Esophagus mucosa (tissue), 1 donor: ENCODE data around the gene PLIN3. TPM values are rescaled to one million over a fixed set of nuclear protein-coding genes. Genes with fewer than 3 reads are reported as not detected.
"Not testable (repeated sequence)": the region's sequence is repeated elsewhere in the genome, so short reads cannot be mapped to it uniquely, and the experiment has no call there.

Experiments used
- ATAC-seq: fragments of 200-7000 bp; cut with Tn5 transposase; one replicate; pipeline ENCODE4 v1.9.1; 2020
- total RNA-seq: library from RNA; stranded (reverse); gene quantifications from one replicate; pipeline ENCODE4 v1.2.4, GENCODE V29; 2023
- donor health status: DM: yes; HTN: yes; CAD: no.

Gene PLIN3
- 152 TPM for total RNA-seq

GRCh38 chr19:4867534-4868285 lies at the start of gene PLIN3:
Gene PLIN3 (minus strand): TSS chr19:4867667. CDS start chr19:4861394, 6,273 bp downstream.
- peak; percentile 95 for ATAC-seq

GRCh38 chr19:4916292-4917082 lies 49.0 kb upstream of the PLIN3 start:
- ATAC-seq, result no peak

- ATAC-seq, result peak; percentile 80
Observed at GRCh38 chr19:4914736-4915501, 47.5 kb upstream of the PLIN3 start.

- ATAC-seq, result no peak
Observed at GRCh38 chr19:4913996-4914735, 46.7 kb upstream of the PLIN3 start.

GRCh38 chr19:4911786-4912672 lies 44.6 kb upstream of the PLIN3 start:
- peak; percentile 78 for ATAC-seq

GRCh38 chr19:4911314-4911713 lies 43.8 kb upstream of the PLIN3 start:
- ATAC-seq, result no peak

GRCh38 chr19:4910594-4911281 lies 43.3 kb upstream of the PLIN3 start:
- ATAC-seq, result no peak

GRCh38 chr19:4909897-4910593 lies 42.6 kb upstream of the PLIN3 start:
- ATAC-seq, result peak; percentile 75

- ATAC-seq, result no peak
Observed at GRCh38 chr19:4909156-4909896, 41.9 kb upstream of the PLIN3 start, which contains the start of gene UHRF1. Gene UHRF1 (plus strand): TSS chr19:4909501. CDS start chr19:4910886, 1,385 bp downstream.

GRCh38 chr19:4908781-4909155 lies 41.3 kb upstream of the PLIN3 start:
- ATAC-seq, result no peak

- ATAC-seq, result no peak
Observed at GRCh38 chr19:4908360-4908759, 40.9 kb upstream of the PLIN3 start.

- no peak for ATAC-seq
Observed at GRCh38 chr19:4906963-4907362, 39.5 kb upstream of the PLIN3 start.

GRCh38 chr19:4904481-4904880 lies 37.0 kb upstream of the PLIN3 start:
- no peak for ATAC-seq

GRCh38 chr19:4902796-4903195 lies 35.3 kb upstream of the PLIN3 start, which contains the start of gene ARRDC5:
Gene ARRDC5 (minus strand): TSS chr19:4902896. CDS start chr19:4902825, 71 bp downstream.
- no peak for ATAC-seq

GRCh38 chr19:4900879-4901278 lies 33.4 kb upstream of the PLIN3 start:
- ATAC-seq, result not testable (repeated sequence)

- ATAC-seq, result no peak
Observed at GRCh38 chr19:4897146-4897545, 29.7 kb upstream of the PLIN3 start.

GRCh38 chr19:4896372-4896771 lies 28.9 kb upstream of the PLIN3 start:
- peak; percentile 68 for ATAC-seq

GRCh38 chr19:4892962-4893361 lies 25.5 kb upstream of the PLIN3 start:
- not testable (repeated sequence) for ATAC-seq

- ATAC-seq, result no peak
Observed at GRCh38 chr19:4891066-4891465, 23.6 kb upstream of the PLIN3 start.
